HG03108 (cell line): ENCODE results near the gene PELI2.

Experiments used
- ATAC-seq: cut with Tn5 transposase; IDR thresholded peaks from one replicate; pipeline ENCODE4 v1.9.1; 2021; ENCODE audit warnings: moderate library complexity; ENCODE audit not compliant: unreplicated experiment

The PELI2 gene

DNA sequence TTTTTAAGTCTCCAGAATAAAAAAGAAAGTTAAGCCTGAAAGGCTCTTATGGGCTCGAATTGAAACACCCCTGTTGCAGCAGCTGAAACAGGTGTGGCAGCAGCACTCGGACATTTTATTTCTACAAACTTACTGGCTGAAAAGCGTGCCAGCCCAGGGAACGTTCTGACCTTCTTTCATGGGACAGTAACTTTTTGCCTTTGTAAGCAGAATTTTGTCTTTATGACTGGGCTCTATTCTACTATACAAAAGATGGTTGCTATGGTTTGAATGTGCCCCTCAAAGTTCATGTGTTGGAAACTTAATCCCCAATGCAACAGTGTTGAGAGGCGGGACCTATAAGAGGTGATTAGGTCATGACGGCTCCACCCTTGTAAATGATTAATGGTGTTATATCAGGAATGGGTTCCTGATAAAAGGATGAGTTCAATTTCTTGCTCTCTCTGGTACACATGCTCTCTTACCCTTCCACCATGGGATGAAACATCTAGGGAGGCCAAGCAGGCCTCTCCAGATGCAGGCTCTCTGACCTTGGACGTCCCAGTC is 52.7 kb downstream of the PELI2 start:
- ATAC-seq: no peak

GRCh38 chr14:56172074-56172473 is 53.9 kb downstream of the PELI2 start:
- no peak for ATAC-seq

- no peak for ATAC-seq
Measured at GRCh38 chr14:56172571-56172971, 54.4 kb downstream of the PELI2 start.

DNA sequence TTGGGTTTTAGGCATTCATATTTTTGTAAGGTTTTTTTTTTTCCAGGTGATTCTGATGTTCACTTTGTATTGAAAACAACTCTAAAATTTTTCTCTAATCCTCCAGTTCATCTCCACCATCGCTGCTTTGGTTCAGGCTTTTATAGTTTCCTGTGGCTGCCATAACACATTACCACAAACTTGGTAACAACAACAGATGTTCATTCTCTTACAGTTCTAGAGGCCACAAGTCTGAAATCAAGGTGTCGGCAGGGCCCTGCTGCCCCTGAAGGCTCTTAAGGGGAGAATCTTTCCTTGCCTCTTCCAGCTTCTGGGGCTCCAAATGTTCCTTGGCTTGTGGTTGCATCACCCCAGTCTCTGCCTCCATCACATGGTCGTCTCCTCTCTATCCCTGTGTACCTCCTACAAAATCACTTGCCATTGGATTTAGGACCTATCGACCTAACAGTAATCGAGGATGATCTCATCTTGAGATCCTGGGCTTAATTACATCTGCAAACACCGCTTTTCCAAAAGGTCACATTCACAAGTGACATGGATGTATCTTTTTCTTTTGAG is 55.2 kb downstream of the PELI2 start:
- ATAC-seq: no peak

GRCh38 chr14:56175773-56176172 is 57.6 kb downstream of the PELI2 start:
- no peak for ATAC-seq

- ATAC-seq: no peak
Measured at GRCh38 chr14:56176530-56176929, 58.3 kb downstream of the PELI2 start.

DNA sequence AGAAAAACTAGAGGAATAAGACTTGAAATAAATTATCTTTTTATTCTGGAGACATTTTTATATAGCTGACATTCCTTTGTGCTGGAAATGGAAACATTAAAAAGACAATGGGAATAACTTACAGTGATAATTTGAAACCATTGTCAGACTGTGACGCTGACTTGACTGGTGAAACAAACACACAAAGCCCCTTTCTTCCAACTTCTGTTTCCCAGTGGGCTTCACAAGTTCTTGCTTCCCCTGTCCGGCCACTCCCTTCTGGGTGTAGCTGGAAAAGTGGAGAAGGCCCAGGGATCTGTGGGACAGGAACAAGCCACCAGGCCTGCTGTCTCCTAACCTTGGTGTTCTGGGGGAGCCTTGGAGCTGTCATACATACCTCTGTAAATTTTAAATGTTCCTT is 58.8 kb downstream of the PELI2 start:
- ATAC-seq: no peak

- no peak for ATAC-seq
Measured at GRCh38 chr14:56180754-56181542, 62.7 kb downstream of the PELI2 start.

- no peak for ATAC-seq
Measured at GRCh38 chr14:56181681-56182085, 63.5 kb downstream of the PELI2 start.

- ATAC-seq: no peak
Measured at GRCh38 chr14:56182410-56182809, 64.2 kb downstream of the PELI2 start.

- ATAC-seq: no peak
Measured at GRCh38 chr14:56183631-56184157, 65.5 kb downstream of the PELI2 start.

GRCh38 chr14:56185992-56186391 is 67.8 kb downstream of the PELI2 start:
- ATAC-seq: no peak

DNA sequence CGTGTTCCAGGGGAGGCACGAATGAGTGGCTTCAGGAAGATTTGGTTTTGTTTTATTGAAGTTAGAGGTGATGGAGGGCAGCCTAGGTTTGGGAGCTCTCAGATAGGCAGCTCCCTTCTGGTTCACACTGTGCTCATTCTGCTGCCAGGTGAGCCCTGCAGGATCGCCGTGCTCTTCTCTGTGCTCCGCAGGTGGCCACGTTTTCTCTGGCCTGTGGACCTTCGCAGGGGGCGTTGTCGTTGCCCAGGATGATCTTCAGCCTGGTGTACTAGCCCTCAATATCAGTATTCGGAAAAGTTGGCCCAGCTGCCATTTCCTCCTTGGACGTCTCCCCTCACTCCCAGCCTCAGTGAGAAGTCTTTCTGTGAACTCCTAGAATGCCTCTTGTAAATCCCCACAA is 69.5 kb downstream of the PELI2 start:
- ATAC-seq: no peak

DNA sequence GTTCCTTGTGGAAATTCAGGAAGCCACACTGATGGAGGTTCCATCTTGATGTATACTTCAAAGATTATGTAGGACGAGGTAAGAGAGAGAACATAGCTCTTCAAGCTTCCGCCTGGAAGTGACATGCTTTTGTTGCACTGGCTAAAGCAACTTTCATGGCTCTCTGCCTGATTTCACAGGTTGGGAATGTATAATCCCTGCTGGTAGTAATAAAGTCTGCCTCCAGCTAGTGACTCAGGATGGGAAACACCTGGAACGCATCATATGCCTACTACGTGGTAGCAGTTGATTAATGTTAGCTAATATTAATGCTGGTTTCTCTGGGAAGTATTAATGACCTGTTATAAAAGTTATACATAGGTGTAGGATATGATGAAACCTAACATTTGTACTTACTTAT is 71.1 kb downstream of the PELI2 start:
- ATAC-seq: no peak

DNA sequence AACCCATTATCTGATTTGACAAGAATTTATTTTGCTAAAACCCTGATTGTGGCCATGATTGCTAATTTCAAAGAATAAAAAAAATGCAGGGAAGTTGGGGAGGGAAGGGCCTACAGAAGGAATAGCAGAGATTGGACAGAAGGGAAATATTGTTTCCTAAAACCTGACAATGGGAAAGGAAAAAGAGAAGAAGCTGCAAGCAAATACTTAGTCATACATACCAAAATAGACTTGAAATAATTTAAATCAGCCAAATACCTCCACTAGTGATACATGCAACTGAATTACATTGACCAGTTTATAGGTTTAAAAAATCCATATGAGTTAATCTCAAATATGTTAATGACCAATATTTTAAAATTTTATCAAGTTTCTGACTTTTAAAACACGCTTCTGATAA is 75.1 kb downstream of the PELI2 start:
- ATAC-seq: no peak

DNA sequence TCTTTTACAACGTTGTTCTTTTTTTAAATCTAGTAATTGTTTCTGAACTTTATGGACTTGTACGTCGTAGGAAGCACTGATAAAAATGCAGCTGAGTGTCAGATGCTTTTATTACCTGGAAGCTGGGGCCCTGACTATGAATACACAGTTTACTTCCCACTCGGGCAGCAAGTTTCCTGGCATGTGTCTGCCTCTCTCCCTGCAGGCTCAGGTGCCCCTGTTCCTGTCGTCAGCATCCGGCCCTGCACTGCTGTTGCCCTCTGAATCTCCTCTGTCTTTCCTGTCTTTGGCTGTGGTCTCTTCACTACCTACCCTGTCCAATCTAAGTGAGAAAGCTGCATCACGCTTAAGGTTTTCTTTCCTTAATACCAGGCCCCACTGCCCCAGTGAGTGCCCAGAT is 75.8 kb downstream of the PELI2 start:
- no peak for ATAC-seq

GRCh38 chr14:56195223-56195622 is 77.0 kb downstream of the PELI2 start:
- no peak for ATAC-seq

- peak; percentile 80 for ATAC-seq
Measured at GRCh38 chr14:56195704-56196103, 77.5 kb downstream of the PELI2 start.

DNA sequence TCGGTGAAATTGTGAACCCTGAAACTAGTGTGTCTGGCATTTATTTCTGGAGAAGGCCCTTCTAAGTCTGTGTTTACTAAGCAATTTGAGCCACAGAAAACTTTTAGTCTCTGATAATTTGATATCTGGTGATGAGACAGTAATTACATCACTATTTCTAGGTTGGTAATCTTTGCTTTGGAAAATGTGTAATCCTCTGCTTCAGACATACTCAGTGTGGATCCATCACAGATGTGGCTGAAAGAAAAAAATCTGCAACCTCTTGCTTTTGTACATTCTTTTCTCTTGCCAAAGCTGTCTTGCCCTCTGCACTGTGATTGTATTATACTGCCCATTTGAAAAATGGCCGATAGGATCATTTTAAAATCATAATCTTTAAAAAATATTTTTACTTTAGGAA is 78.1 kb downstream of the PELI2 start:
- no peak for ATAC-seq

- no peak for ATAC-seq
Measured at GRCh38 chr14:56197150-56197549, 78.9 kb downstream of the PELI2 start.

DNA sequence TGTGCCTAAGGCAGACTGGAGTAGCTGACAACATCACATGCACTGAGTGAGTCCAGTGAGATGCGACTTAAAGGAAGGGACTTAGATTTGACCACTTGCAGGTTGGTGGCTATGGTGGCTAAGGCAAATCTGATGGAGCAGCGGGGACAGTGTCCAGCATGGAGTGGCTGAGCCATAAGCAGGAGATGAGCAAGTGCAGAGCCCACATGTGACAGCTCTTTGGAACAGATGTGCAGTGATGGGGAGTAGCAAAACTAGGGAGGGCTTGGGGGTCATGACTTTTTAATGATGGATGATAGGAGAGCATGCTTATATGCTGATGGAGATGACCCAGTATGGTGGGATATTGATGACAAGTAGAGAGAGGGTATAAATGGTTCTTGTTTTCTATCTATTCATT is 80.2 kb downstream of the PELI2 start:
- no peak for ATAC-seq
